A673 (cell line): ENCODE measurements around the gene HLA-DOB. TPM values are rescaled to one million over a fixed set of nuclear protein-coding genes. Genes with fewer than 3 reads are reported as not detected.

ENCODE experiments used
- BruUV-seq: library from RNA; stranded (reverse); fragments of 400-500 nt; replicated peaks from 2 replicates; lab custom pipeline; 2021; lab: Mats Ljungman, UMichigan
- CTCF ChIA-PET: fragments of 300-600 bp; sonication (Branson Sonifier 250); formaldehyde crosslinking; loops from one replicate; lab custom pipeline; 2022; ENCODE audit warnings: antibody characterized with exemption; lab: Charles Lee
- POLR2A ChIA-PET: fragments of 300-600 bp; sonication (Branson Sonifier 250); formaldehyde crosslinking; loops from one replicate; lab custom pipeline; 2022; ENCODE audit warnings: antibody characterized with exemption; ENCODE audit not compliant: low non-redundant PET; lab: Charles Lee
- DNase-seq: peaks from one replicate; pipeline ENCODE4 v3.0.0-alpha.2; 2015; ENCODE audit warnings: low spot score
- H3K27ac ChIP-seq: fragments of 200-600 bp; sonication (generic); 2 replicates; pipeline ENCODE4 v1.5.1; 2016; ENCODE audit warnings: mixed run types, low read depth, mild to moderate bottlenecking, mixed read lengths, antibody characterized with exemption, low read length; ENCODE audit not compliant: poor library complexity, severe bottlenecking
- H3K27me3 ChIP-seq: fragments of 200-600 bp; sonication (generic); replicated peaks from 2 replicates; pipeline ENCODE4 v1.6.1; 2017; ENCODE audit warnings: mixed run types, low read depth, mild to moderate bottlenecking, mixed read lengths, antibody characterized with exemption, low read length; ENCODE audit not compliant: insufficient read depth, poor library complexity
- H3K36me3 ChIP-seq: fragments of 200-600 bp; sonication (generic); 2 replicates; pipeline ENCODE4 v1.6.1; 2016; ENCODE audit warnings: mixed run types, mild to moderate bottlenecking, mixed read lengths, antibody characterized with exemption, low read length; ENCODE audit not compliant: insufficient read depth, poor library complexity, severe bottlenecking
- H3K4me1 ChIP-seq: fragments of 200-600 bp; sonication (generic); 2 replicates; pipeline ENCODE4 v1.6.1; 2017; ENCODE audit warnings: mixed run types, mild to moderate bottlenecking, mixed read lengths, antibody characterized with exemption, low read length; ENCODE audit not compliant: insufficient read depth, poor library complexity, severe bottlenecking
- H3K4me3 ChIP-seq: fragments of 200-600 bp; sonication (generic); 2 replicates; pipeline ENCODE4 v1.5.1; 2016; ENCODE audit warnings: low read depth, mixed run types, mild to moderate bottlenecking, mixed read lengths, low read length; ENCODE audit not compliant: poor library complexity, severe bottlenecking
- H3K9me3 ChIP-seq: fragments of 200-600 bp; sonication (generic); 2 replicates; pipeline ENCODE4 v1.6.1; 2016; ENCODE audit warnings: mixed run types, low read depth, mild to moderate bottlenecking, mixed read lengths, antibody characterized with exemption, low read length; ENCODE audit not compliant: poor library complexity, severe bottlenecking
- EZH2 ChIP-seq: fragments of 200-600 bp; sonication (generic); IDR thresholded peaks from 2 replicates; pipeline ENCODE4 v1.6.1; 2017; ENCODE audit warnings: borderline replicate concordance, low read depth, mild to moderate bottlenecking, mixed read lengths, antibody characterized with exemption, low read length; ENCODE audit not compliant: poor library complexity, severe bottlenecking
- intact Hi-C: fragments of 100-400 bp; cut with micrococcal nuclease; formaldehyde crosslinking; loops from one replicate; pipeline ENCODE4 v1.10.0; 2022; ENCODE audit not compliant: unreplicated experiment
- total RNA-seq: library from RNA; stranded (reverse); gene quantifications from 2 replicates; pipeline ENCODE4 v1.2.3, GENCODE V29; 2021
- TF ChIP-seq, protein P1 (sequence below): fragments of 300-800, 200-600 bp; sonication (generic); conservative IDR thresholded peaks from 2 replicates; pipeline ENCODE4 v1.5.1; 2017; ENCODE audit warnings: low read depth, mild to moderate bottlenecking, antibody characterized with exemption, low read length, moderate library complexity, mixed read lengths

The HLA-DOB gene
- total RNA-seq, 1 experiment from 2014 or later, result 2.0 TPM

DNA sequence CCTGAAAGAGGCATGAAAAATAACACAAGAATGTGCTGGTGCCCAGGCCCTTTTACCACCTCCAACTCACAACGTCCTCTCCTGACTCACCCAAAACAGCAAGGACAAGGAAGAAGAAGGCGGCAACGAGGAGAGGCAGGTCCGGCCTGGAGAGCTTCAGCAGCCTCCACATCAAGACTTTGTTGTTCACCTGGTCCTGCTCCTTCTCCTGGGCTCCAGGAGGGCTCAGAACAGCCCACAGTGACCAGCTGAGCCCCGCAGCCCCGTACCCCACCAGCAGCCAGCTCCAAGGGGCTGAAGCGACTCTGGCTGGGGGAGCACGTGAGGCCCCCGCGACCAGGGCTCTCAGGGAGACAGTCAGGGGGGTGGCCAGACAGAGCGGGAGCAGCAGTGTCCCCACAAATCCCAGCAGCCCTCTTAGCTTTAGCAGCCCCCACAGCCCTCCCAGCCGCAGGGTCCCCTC lies 20.9 kb upstream of the HLA-DOB start:
- Histone ChIP-seq H3K9me3 (no peaks in the 10 kb centered on the region), H3K36me3 (peaks cover 3% of the 10 kb centered on the region), H3K27me3 (no peaks in the 10 kb centered on the region), H3K4me1 (peaks cover 9% of the 10 kb centered on the region), H3K4me3 (peak overlapping the region; percentile 88), H3K27ac (peak overlapping the region; percentile 91)
- DNase-seq, result no peak
- intact Hi-C loops, result loop anchor here (1.0 kb wide), 2 partner anchors 16 to 31 kb away; partner anchors contain the start of gene TAP1
- TF ChIP-seq, protein P1, sequence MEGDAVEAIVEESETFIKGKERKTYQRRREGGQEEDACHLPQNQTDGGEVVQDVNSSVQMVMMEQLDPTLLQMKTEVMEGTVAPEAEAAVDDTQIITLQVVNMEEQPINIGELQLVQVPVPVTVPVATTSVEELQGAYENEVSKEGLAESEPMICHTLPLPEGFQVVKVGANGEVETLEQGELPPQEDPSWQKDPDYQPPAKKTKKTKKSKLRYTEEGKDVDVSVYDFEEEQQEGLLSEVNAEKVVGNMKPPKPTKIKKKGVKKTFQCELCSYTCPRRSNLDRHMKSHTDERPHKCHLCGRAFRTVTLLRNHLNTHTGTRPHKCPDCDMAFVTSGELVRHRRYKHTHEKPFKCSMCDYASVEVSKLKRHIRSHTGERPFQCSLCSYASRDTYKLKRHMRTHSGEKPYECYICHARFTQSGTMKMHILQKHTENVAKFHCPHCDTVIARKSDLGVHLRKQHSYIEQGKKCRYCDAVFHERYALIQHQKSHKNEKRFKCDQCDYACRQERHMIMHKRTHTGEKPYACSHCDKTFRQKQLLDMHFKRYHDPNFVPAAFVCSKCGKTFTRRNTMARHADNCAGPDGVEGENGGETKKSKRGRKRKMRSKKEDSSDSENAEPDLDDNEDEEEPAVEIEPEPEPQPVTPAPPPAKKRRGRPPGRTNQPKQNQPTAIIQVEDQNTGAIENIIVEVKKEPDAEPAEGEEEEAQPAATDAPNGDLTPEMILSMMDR, result no peak
- TF ChIP-seq EZH2, result no peak
- BruUV-seq, result no TSS peak
- CTCF ChIA-PET, result interaction anchor here (0.6 to 3.1 kb wide), 11 partner anchors 12 to 411 kb away, joined by 3 to 56 read pairs (median 9); partner anchors contain the start of genes PSMB9 and TAP1
- POLR2A ChIA-PET, result interaction anchor here (0.5 kb wide), 1 partner anchor 131 kb away, joined by 3 read pairs; the partner anchor contains the start of gene BRD2

GRCh38 chr6:32836873-32837272 lies 20.1 kb upstream of the HLA-DOB start:
- intact Hi-C loops, result no loop called here
- POLR2A ChIA-PET, result no interaction called here
- BruUV-seq, result TSS peak; percentile 28
- Histone ChIP-seq H3K27ac (no peak overlapping the region), H3K4me1 (peaks cover 9% of the 10 kb centered on the region), H3K4me3 (no peak overlapping the region), H3K9me3 (no peaks in the 10 kb centered on the region), H3K27me3 (no peaks in the 10 kb centered on the region), H3K36me3 (no peaks in the 10 kb centered on the region)
- DNase-seq, result no peak
- CTCF ChIA-PET, result interaction anchor here (3.1 kb wide), 1 partner anchor 32 kb away, joined by 48 read pairs; no protein-coding TSS in a partner anchor
- TF ChIP-seq EZH2, result no peak
- TF ChIP-seq, protein P1, result no peak

- POLR2A ChIA-PET, result no interaction called here
- BruUV-seq, result no TSS peak
- H3K36me3 ChIP-seq, result no peaks in the 10 kb centered on the region
These were observed 18.5 kb upstream of the HLA-DOB start for GRCh38 chr6:32835167-32835893.

More at GRCh38 chr6:32835167-32835893, 18.5 kb upstream of the HLA-DOB start:
- DNase-seq, result no peak
- H3K27me3 ChIP-seq, result no peaks in the 10 kb centered on the region
- intact Hi-C loops, result no loop called here
- CTCF ChIA-PET, result no interaction called here
- no peaks in the 10 kb centered on the region for H3K9me3 ChIP-seq
- peaks cover 9% of the 10 kb centered on the region for H3K4me1 ChIP-seq
- H3K4me3 ChIP-seq, result no peak overlapping the region
- H3K27ac ChIP-seq, result no peak overlapping the region
- TF ChIP-seq EZH2, result no peak
- TF ChIP-seq, protein P1, result no peak
